NK-92 (cell line): ENCODE results near the gene DUOXA2.

Experiments
- DNase-seq: peaks from one replicate; lab custom pipeline; 2025; ENCODE audit not compliant: unreplicated experiment; lab: John Stamatoyannopoulos, UW

The DUOXA2 gene

GRCh38 chr15:45116482-45117307, 2.6 kb downstream of the DUOXA2 start:
- DNase-seq: no peak

- DNase-seq: no peak
Observed at GRCh38 chr15:45117308-45118130, 3.4 kb downstream of the DUOXA2 start.

GRCh38 chr15:45118131-45118588, 4.0 kb downstream of the DUOXA2 start:
- DNase-seq: no peak

DNA sequence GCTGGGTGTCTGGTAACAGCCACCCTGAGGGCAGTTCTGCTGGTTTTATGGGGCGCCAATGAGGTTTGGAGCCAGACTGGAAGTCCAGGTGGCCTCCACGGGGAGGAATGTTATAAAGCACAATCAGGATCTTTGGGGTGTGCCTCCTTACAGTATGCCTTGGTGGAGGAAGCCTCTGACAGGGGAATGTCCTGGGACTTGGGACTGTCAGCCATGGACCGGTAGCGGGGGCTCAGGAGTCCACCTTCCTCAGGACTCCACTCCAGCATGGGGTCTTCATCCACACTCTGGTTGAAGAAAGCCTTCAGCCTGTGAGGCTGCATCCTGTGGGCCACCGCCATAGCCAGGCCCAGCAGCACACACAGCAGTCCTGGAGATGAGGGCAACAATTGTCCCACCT, 4.9 kb downstream of the DUOXA2 start:
- DNase-seq: no peak

DNA sequence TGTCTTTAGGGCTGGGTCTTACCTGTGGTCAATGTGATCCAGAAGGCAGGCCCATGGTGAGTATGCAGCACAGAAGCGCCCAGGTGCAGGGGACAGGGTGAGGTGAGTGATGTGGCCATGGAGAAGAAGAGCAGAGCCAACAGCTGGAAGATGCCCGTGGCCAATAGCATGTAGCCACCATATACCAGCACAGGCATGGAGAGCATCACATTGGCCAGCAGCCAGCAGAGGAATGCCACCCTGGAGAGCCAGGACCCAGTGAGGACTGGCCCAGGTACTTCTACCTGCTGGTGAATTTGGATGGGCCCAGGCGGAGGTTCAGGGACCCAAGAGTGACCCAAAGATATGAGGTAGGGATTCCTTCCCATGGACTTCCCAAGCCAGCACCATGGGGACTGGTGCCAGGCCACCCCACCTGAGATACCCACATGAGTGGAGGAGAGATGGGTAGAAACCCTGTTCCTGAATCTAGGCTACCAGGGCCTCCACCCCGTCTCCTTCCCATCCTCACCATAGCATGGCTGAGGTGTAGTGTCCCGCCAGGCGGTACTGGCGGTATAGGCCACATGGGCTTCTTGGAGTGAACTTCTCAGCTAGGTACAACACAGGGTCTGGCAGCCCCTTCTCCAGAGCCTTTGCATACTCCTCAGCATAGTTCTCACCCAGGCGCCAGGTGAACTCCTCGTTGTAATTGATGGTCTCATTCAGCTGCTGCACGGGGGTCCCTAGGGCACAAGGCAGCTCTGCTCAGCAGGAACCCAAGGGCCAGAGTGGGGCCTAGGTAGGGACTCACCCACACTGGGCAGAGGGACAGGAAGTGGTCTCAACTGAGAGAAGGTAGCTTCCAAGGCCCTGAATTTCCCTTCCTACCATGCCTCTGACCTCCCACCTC, 6.2 kb downstream of the DUOXA2 start:
- no peak for DNase-seq

GRCh38 chr15:45121020-45121419, 6.9 kb downstream of the DUOXA2 start:
- DNase-seq: no peak

DNA sequence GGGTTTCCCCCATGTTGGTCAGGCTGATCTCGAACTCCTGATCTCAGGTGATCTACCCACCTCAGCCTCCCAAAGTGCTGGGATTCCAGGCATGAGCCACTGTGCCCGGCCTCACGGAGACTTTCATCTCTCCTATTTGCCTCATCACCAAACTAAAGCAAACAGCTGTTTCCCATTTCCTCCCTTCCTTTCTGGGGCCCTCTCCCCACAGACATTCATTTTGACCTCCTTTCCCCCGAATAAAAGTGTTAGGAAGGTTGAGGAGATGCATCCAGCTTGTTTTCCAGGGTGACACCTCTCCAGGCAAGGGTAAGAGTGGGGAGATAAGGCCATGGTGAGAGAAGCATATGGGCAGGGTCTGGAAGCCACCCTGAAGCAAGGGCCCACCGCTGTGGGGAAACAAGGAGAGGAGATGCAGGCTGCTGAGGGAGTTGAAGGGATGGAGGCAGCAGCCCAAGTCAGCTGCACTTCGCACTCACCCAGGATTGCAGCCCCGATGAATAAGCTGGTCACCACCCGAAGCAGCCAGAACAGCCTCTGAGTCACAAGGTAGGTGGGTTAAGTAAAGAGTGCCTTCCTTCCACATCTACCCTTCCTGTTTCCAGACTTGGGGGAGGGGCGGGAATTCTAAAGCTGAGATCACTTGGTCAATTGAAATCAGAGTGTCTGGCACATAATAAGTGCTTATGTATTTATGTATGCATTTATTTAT, 7.7 kb downstream of the DUOXA2 start:
- no peak for DNase-seq

GRCh38 chr15:45122719-45123118, 8.6 kb downstream of the DUOXA2 start:
- DNase-seq: no peak

- no peak for DNase-seq
Observed at GRCh38 chr15:45123397-45123796, 9.3 kb downstream of the DUOXA2 start.

GRCh38 chr15:45126535-45127158, 12.5 kb downstream of the DUOXA2 start:
- no peak for DNase-seq

- no peak for DNase-seq
Observed at GRCh38 chr15:45128971-45129639, 15.0 kb downstream of the DUOXA2 start.

DNA sequence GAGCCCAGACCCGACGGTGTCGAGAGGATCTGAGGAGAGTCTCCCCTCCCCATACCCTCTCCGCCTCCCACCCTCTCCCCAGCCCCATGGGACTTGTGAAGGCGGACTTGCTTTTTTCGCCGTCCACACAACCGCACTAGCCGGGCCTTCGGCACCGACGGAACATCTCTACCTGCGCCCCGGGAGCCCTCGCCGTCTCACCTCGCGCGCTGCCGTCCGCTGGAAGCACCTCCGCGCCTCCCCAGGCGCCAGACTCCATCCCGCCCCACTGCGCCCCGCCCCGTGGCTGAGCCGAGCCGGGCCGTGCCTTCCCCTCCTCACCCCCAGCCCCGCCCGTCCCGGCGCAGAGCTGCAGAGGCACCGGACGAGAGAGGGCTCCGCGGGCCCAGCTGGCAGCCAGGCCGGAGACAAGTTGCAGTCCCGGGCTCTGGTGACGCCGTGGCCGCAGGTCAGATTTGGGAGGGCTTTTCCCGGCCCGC, 15.6 kb downstream of the DUOXA2 start, which contains the start of the genes DUOX1 and DUOXA1:
Gene DUOX1, plus strand, starts transcription at position 344 of the 479 bp plus-strand sequence. CDS start 1,973 bp downstream, outside the sequence.
Gene DUOXA1, minus strand, starts transcription at position 229 of the 479 bp plus-strand sequence. CDS start 6,865 bp downstream, outside the sequence.
- DNase-seq: no peak

- DNase-seq: no peak
Observed at GRCh38 chr15:45130291-45131000, 16.3 kb downstream of the DUOXA2 start.

GRCh38 chr15:45131510-45131909, 17.4 kb downstream of the DUOXA2 start:
- DNase-seq: no peak

- no peak for DNase-seq
Observed at GRCh38 chr15:45132844-45133560, 18.9 kb downstream of the DUOXA2 start.

GRCh38 chr15:45133561-45133920, 19.4 kb downstream of the DUOXA2 start:
- no peak for DNase-seq

DNA sequence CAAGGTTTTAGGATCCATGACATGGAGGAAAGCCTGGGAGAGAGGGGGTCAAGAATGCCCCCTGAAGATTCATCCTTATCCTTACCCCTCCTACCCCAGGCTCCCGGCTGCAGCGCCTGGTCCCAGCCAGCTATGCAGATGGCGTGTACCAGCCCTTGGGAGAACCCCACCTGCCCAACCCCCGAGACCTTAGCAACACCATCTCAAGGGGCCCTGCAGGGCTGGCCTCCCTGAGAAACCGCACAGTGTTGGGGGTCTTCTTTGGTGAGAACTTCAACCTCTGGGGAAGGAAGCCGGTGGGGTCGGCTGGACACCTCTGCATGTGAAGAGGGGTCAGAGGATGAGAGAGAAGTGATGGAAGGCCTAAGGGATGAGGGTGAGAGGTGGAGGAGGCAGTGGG, 19.9 kb downstream of the DUOXA2 start:
- no peak for DNase-seq
